Naive B cell (primary cell): ENCODE measurements around the gene CYP4F8. TPM values are rescaled to one million over a fixed set of nuclear protein-coding genes. Genes with fewer than 3 reads are reported as not detected.
A peak's percentile ranks its signal among the peaks of the same experiment; 100 is the strongest.
"Not testable (repeated sequence)": the region's sequence is repeated elsewhere in the genome, so short reads cannot be mapped to it uniquely, and the experiment has no call there.

Experiments used
- ATAC-seq, 2 donors: fragments of 150-1000 bp; cut with Tn5 transposase; 2 replicates each; pipeline ENCODE4 v1.10.0; 2021; ENCODE audit warnings: low read depth in 2 of 2, mild to moderate bottlenecking in 2 of 2, moderate library complexity in 2 of 2
- DNase-seq: peaks from one replicate; pipeline ENCODE4 v3.0.0; 2022
- H3K27ac Mint-ChIP-seq, 6 donors: one replicate each; pipeline ENCODE4 v1.8.0; 2020 to 2022; ENCODE audit warnings: mild to moderate bottlenecking in 6 of 6, mixed read lengths in 6 of 6, moderate library complexity in 5 of 6, inconsistent platforms in 2 of 6
- H3K27me3 Mint-ChIP-seq, 3 donors: one replicate each; pipeline ENCODE4 v1.8.0; 2021 to 2022; ENCODE audit warnings: mixed read lengths in 3 of 3, mild to moderate bottlenecking in 1 of 3
- H3K36me3 Mint-ChIP-seq, 2 donors: one replicate each; pipeline ENCODE4 v1.8.0; 2020 to 2022; ENCODE audit warnings: mixed read lengths in 2 of 2, inconsistent platforms in 1 of 2, mild to moderate bottlenecking in 1 of 2
- H3K4me1 Mint-ChIP-seq, 3 donors: one replicate each; pipeline ENCODE4 v1.8.0; 2020 to 2022; ENCODE audit warnings: mixed read lengths in 3 of 3, inconsistent platforms in 1 of 3, mild to moderate bottlenecking in 1 of 3, moderate library complexity in 1 of 3
- H3K4me3 Mint-ChIP-seq, 8 donors: one replicate each; pipeline ENCODE4 v1.8.0; 2020 to 2022; ENCODE audit warnings: mild to moderate bottlenecking in 8 of 8, mixed read lengths in 8 of 8, moderate library complexity in 8 of 8, inconsistent platforms in 2 of 8
- H3K9me3 Mint-ChIP-seq, 7 donors: one replicate each; pipeline ENCODE4 v1.8.0; 2020 to 2022; ENCODE audit warnings: mixed read lengths in 7 of 7, mild to moderate bottlenecking in 5 of 7, inconsistent platforms in 2 of 7, moderate library complexity in 1 of 7
- polyA plus RNA-seq, 6 donors: library from polyadenylated mRNA; unstranded; fragments of 300-500 nt; fragmentation: Illumina TruSeq; gene quantifications; one replicate each; pipeline ENCODE4 v1.2.3, GENCODE V29; 2021; ENCODE audit warnings: low read depth in 6 of 6

The CYP4F8 gene
- polyA plus RNA-seq, 6 donors from 2014 or later: not detected

GRCh38 chr19:15669440-15669839 lies 54.4 kb downstream of the CYP4F8 start:
- H3K4me3 Mint-ChIP-seq: no peak overlapping the region
- H3K36me3 Mint-ChIP-seq: no peaks in the 10 kb centered on the region
- no peak for DNase-seq
- peaks cover 8 to 13% (median 11%) of the 10 kb centered on the region in 3 donors for H3K27me3 Mint-ChIP-seq
- H3K9me3 Mint-ChIP-seq: peaks cover 0 to 3% (median 0%) of the 10 kb centered on the region in 7 donors
- no peak for ATAC-seq
- peaks cover 0 to 4% (median 0%) of the 10 kb centered on the region in 3 donors for H3K4me1 Mint-ChIP-seq
- no peak overlapping the region for H3K27ac Mint-ChIP-seq

- no peak for ATAC-seq
- H3K4me3 Mint-ChIP-seq: no peak overlapping the region
- no peaks in the 10 kb centered on the region for H3K36me3 Mint-ChIP-seq
- peaks cover 8 to 10% (median 9%) of the 10 kb centered on the region in 3 donors for H3K27me3 Mint-ChIP-seq
- no peak for DNase-seq
- no peak overlapping the region for H3K27ac Mint-ChIP-seq
- H3K4me1 Mint-ChIP-seq: peaks cover 0 to 4% (median 0%) of the 10 kb centered on the region in 3 donors
- H3K9me3 Mint-ChIP-seq: peaks cover 0 to 6% (median 0%) of the 10 kb centered on the region in 7 donors
These were observed 54.9 kb downstream of the CYP4F8 start for GRCh38 chr19:15669891-15670290.

- peaks cover 0 to 4% (median 0%) of the 10 kb centered on the region in 3 donors for H3K4me1 Mint-ChIP-seq
- H3K4me3 Mint-ChIP-seq: no peak overlapping the region
- H3K27ac Mint-ChIP-seq: no peak overlapping the region
- peaks cover 0 to 6% (median 0%) of the 10 kb centered on the region in 7 donors for H3K9me3 Mint-ChIP-seq
- H3K27me3 Mint-ChIP-seq: no peaks in the 10 kb centered on the region
- ATAC-seq (no peak), DNase-seq (no peak)
- no peaks in the 10 kb centered on the region for H3K36me3 Mint-ChIP-seq
These were observed 56.3 kb downstream of the CYP4F8 start for GRCh38 chr19:15671237-15671821.

GRCh38 chr19:15671891-15672579 lies 57.0 kb downstream of the CYP4F8 start:
- DNase-seq (no peak), ATAC-seq (no peak)
- Mint-ChIP-seq H3K4me3 (no peak overlapping the region), H3K36me3 (no peaks in the 10 kb centered on the region), H3K27ac (no peak overlapping the region), H3K4me1 (peaks cover 0 to 4% (median 0%) of the 10 kb centered on the region in 3 donors), H3K27me3 (peaks cover 0 to 7% (median 6%) of the 10 kb centered on the region in 3 donors), H3K9me3 (peaks cover 0 to 10% (median 0%) of the 10 kb centered on the region in 7 donors)

GRCh38 chr19:15672580-15673175 lies 57.7 kb downstream of the CYP4F8 start, which contains the start of gene CYP4F12:
CYP4F12 (plus strand) TSS chr19:15673087; CDS start chr19:15673530, 443 bp downstream.
- peak; percentile 18 to 34 for ATAC-seq
- no peak within 1 kb of the TSS for H3K27ac Mint-ChIP-seq

GRCh38 chr19:15673176-15673654 lies 58.2 kb downstream of the CYP4F8 start:
- no peak overlapping the region for H3K27ac Mint-ChIP-seq
- H3K36me3 Mint-ChIP-seq: peaks cover 0 to 10% of the 10 kb centered on the region in 2 donors
- peak overlapping the region in 1 of 8 donors; percentile 53 for H3K4me3 Mint-ChIP-seq
- peaks cover 0 to 7% (median 4%) of the 10 kb centered on the region in 3 donors for H3K4me1 Mint-ChIP-seq
- H3K27me3 Mint-ChIP-seq: peaks cover 6 to 18% (median 16%) of the 10 kb centered on the region in 3 donors
- H3K9me3 Mint-ChIP-seq: peaks cover 0 to 19% (median 0%) of the 10 kb centered on the region in 7 donors
- DNase-seq: no peak
- peak; percentile 33 to 50 for ATAC-seq

More at GRCh38 chr19:15672580-15673175, 57.7 kb downstream of the CYP4F8 start, which contains the start of gene CYP4F12:
- peaks cover 2 to 13% (median 11%) of the 10 kb centered on the region in 3 donors for H3K27me3 Mint-ChIP-seq
- H3K36me3 Mint-ChIP-seq: peaks cover 0 to 5% of the 10 kb centered on the region in 2 donors
- peak within 1 kb of the TSS in 1 of 8 donors; percentile 53 for H3K4me3 Mint-ChIP-seq
- peaks cover 0 to 14% (median 0%) of the 10 kb centered on the region in 7 donors for H3K9me3 Mint-ChIP-seq
- H3K4me1 Mint-ChIP-seq: peaks cover 0 to 4% (median 3%) of the 10 kb centered on the region in 3 donors
- no peak for DNase-seq

- peaks cover 0 to 19% (median 0%) of the 10 kb centered on the region in 7 donors for H3K9me3 Mint-ChIP-seq
- H3K4me1 Mint-ChIP-seq: peaks cover 0 to 7% (median 4%) of the 10 kb centered on the region in 3 donors
- no peak overlapping the region for H3K27ac Mint-ChIP-seq
- H3K27me3 Mint-ChIP-seq: peaks cover 14 to 34% (median 33%) of the 10 kb centered on the region in 3 donors
- ATAC-seq (no peak), DNase-seq (no peak)
- no peak overlapping the region for H3K4me3 Mint-ChIP-seq
- peaks cover 0 to 11% of the 10 kb centered on the region in 2 donors for H3K36me3 Mint-ChIP-seq
These were observed 60.5 kb downstream of the CYP4F8 start for GRCh38 chr19:15675560-15675959.

- peaks cover 0 to 7% (median 0%) of the 10 kb centered on the region in 3 donors for H3K4me1 Mint-ChIP-seq
- peaks cover 0 to 19% (median 0%) of the 10 kb centered on the region in 7 donors for H3K9me3 Mint-ChIP-seq
- H3K36me3 Mint-ChIP-seq: peaks cover 0 to 11% of the 10 kb centered on the region in 2 donors
- DNase-seq: no peak
- H3K27me3 Mint-ChIP-seq: peaks cover 35 to 61% (median 57%) of the 10 kb centered on the region in 3 donors
- no peak for ATAC-seq
- H3K27ac Mint-ChIP-seq: no peak overlapping the region
- H3K4me3 Mint-ChIP-seq: no peak overlapping the region
These were observed 64.1 kb downstream of the CYP4F8 start for GRCh38 chr19:15679089-15679488.

GRCh38 chr19:15679865-15680264 lies 64.8 kb downstream of the CYP4F8 start:
- H3K4me1 Mint-ChIP-seq, H3K4me3 Mint-ChIP-seq, DNase-seq, ATAC-seq, H3K27ac Mint-ChIP-seq: not testable (repeated sequence)
- peaks cover 0 to 11% of the 10 kb centered on the region in 2 donors for H3K36me3 Mint-ChIP-seq
- peaks cover 0 to 17% (median 1%) of the 10 kb centered on the region in 7 donors for H3K9me3 Mint-ChIP-seq
- H3K27me3 Mint-ChIP-seq: peaks cover 39 to 69% (median 64%) of the 10 kb centered on the region in 3 donors

Other genes starting within 250 kb of the CYP4F8 start
- gene AKAP8, start 235.4 kb upstream of the CYP4F8 start, polyA plus RNA-seq: 10 to 100 TPM; 14.7 to 27.7 (median 17.9) TPM
- 100 to 1,000 TPM in 1 of 6 donors, 10 to 100 TPM in 5; 37.8 to 103 (median 53.6) TPM for gene AKAP8L, start 196.2 kb upstream of the CYP4F8 start, polyA plus RNA-seq
- 1 to 10 TPM in 1 of 6 donors, under 1 TPM in 5; 0.15 to 1.4 (median 0.66) TPM for gene WIZ, start 165.3 kb upstream of the CYP4F8 start, polyA plus RNA-seq
- 10 to 100 TPM; 21.8 to 49.9 (median 32.0) TPM for gene RASAL3, start 150.7 kb upstream of the CYP4F8 start, polyA plus RNA-seq
- not detected for gene PGLYRP2, start 135.7 kb upstream of the CYP4F8 start, polyA plus RNA-seq
- gene CYP4F22, start 106.7 kb upstream of the CYP4F8 start, polyA plus RNA-seq: not detected
- not detected for gene CYP4F3, start 25.7 kb downstream of the CYP4F8 start, polyA plus RNA-seq
- not detected for gene CYP4F12, start 57.9 kb downstream of the CYP4F8 start, polyA plus RNA-seq
- gene OR10H2, start 112.8 kb downstream of the CYP4F8 start, polyA plus RNA-seq: not detected
- gene OR10H3, start 122.8 kb downstream of the CYP4F8 start, polyA plus RNA-seq: not detected
- not detected for gene OR10H5, start 172.4 kb downstream of the CYP4F8 start, polyA plus RNA-seq
- gene OR10H1, start 200.4 kb downstream of the CYP4F8 start, polyA plus RNA-seq: not detected